ENCODE measurements around the gene COL4A1.

The COL4A1 gene

GRCh38 chr13:110319397-110319773 is 12.4 kb upstream of the COL4A1 start:
- no peak for TF ChIP-seq LEF1 (IDR thresholded peaks at IDR 0.05; ENCODE audit: borderline replicate concordance)
- no peak for TF ChIP-seq ZNF384 (IDR thresholded peaks at IDR 0.05)
- TF ChIP-seq, protein P1, sequence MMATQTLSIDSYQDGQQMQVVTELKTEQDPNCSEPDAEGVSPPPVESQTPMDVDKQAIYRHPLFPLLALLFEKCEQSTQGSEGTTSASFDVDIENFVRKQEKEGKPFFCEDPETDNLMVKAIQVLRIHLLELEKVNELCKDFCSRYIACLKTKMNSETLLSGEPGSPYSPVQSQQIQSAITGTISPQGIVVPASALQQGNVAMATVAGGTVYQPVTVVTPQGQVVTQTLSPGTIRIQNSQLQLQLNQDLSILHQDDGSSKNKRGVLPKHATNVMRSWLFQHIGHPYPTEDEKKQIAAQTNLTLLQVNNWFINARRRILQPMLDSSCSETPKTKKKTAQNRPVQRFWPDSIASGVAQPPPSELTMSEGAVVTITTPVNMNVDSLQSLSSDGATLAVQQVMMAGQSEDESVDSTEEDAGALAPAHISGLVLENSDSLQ (IDR thresholded peaks at IDR 0.05): no peak
- no peak for TF ChIP-seq FOXA1 (IDR thresholded peaks at IDR 0.05)
- no peak for TF ChIP-seq NFRKB (IDR thresholded peaks at IDR 0.05)
- no peak for TF ChIP-seq ARNT (IDR thresholded peaks at IDR 0.05)
- TF ChIP-seq CTBP1 (IDR thresholded peaks at IDR 0.05; ENCODE audit: borderline replicate concordance): no peak
- CTCF ChIA-PET: no interaction called here
- no peak for DNase-seq (ENCODE audit: extremely low spot score)
- POLR2A ChIA-PET: no interaction called here

- POLR2A ChIA-PET: no interaction called here
- CTCF ChIA-PET: no interaction called here
- TF ChIP-seq BHLHE40 (IDR thresholded peaks at IDR 0.05; ENCODE audit: borderline replicate concordance) (no peak), LEF1 (IDR thresholded peaks at IDR 0.05; ENCODE audit: borderline replicate concordance) (no peak), HDGF (IDR thresholded peaks at IDR 0.05; ENCODE audit: borderline replicate concordance) (no peak), FOXK2 (IDR thresholded peaks at IDR 0.05) (no peak), TARDBP (IDR thresholded peaks at IDR 0.05) (no peak), ELF4 (IDR thresholded peaks at IDR 0.05) (no peak), SUZ12 (IDR thresholded peaks at IDR 0.05) (no peak)
- no peak for DNase-seq (ENCODE audit: extremely low spot score)
Measured at GRCh38 chr13:110318920-110319319, 12.0 kb upstream of the COL4A1 start.

DNA sequence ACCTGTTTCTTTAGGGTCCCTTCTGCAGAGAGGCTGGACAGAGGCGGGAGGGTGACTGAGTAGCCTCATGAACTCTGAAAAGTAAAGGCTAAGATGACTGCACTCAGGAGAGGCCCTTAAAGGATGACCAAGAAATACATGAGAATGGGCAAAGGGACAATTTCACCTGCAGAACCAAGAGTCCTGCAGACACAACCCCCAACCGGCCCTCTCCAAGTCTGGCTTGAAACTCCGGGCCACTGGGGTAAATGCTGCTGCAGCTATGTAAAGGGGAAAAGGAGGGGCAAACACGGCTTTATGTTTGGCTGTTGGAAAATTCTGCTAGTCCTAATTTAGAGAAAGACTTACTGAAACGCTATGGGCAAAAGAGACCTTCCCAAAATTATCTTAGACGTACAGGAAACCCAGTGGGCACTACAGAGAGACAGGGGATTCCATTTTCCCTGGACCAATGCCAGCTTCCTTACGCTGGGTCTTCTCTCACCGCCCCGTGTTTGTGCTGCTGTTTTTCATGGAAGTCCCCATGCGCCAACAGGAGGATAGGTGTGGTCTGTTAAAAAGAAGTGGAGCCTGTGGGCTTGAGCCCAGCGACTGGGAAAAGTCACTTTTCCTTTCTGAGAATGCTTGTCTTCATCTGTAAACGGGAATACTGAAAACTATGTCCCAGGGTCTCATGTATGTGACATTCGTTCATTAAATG is 10.7 kb upstream of the COL4A1 start:
- ChIA-PET CTCF (no interaction called here), POLR2A (no interaction called here)
- TF ChIP-seq SUZ12 (IDR thresholded peaks at IDR 0.05): no peak
- no peak for TF ChIP-seq BHLHE40 (IDR thresholded peaks at IDR 0.05; ENCODE audit: borderline replicate concordance)
- TF ChIP-seq NFRKB (IDR thresholded peaks at IDR 0.05): no peak
- TF ChIP-seq FOXM1 (IDR thresholded peaks at IDR 0.05; ENCODE audit: borderline replicate concordance): no peak
- TF ChIP-seq TARDBP (IDR thresholded peaks at IDR 0.05): no peak
- no peak for TF ChIP-seq FOXK2 (IDR thresholded peaks at IDR 0.05)
- no peak for TF ChIP-seq FOXA1 (IDR thresholded peaks at IDR 0.05)
- no peak for TF ChIP-seq ARNT (IDR thresholded peaks at IDR 0.05)
- TF ChIP-seq, protein P1 (IDR thresholded peaks at IDR 0.05): no peak
- no peak for TF ChIP-seq LEF1 (IDR thresholded peaks at IDR 0.05; ENCODE audit: borderline replicate concordance)
- no peak for TF ChIP-seq ZNF384 (IDR thresholded peaks at IDR 0.05)
- no peak for TF ChIP-seq ELF4 (IDR thresholded peaks at IDR 0.05)
- TF ChIP-seq HDGF (IDR thresholded peaks at IDR 0.05; ENCODE audit: borderline replicate concordance): no peak
- TF ChIP-seq CTBP1 (IDR thresholded peaks at IDR 0.05; ENCODE audit: borderline replicate concordance): no peak
- no peak for TF ChIP-seq L3MBTL2 (conservative IDR thresholded peaks at IDR 0.05)
- no peak for TF ChIP-seq SP1 (IDR thresholded peaks at IDR 0.05)
- DNase-seq (ENCODE audit: extremely low spot score): no peak

- no peak for TF ChIP-seq ZNF384 (IDR thresholded peaks at IDR 0.05)
- no peak for TF ChIP-seq FOXM1 (IDR thresholded peaks at IDR 0.05; ENCODE audit: borderline replicate concordance)
- TF ChIP-seq HDGF (IDR thresholded peaks at IDR 0.05; ENCODE audit: borderline replicate concordance): no peak
- no peak for TF ChIP-seq LEF1 (IDR thresholded peaks at IDR 0.05; ENCODE audit: borderline replicate concordance)
- TF ChIP-seq SP1 (IDR thresholded peaks at IDR 0.05): no peak
- no peak for TF ChIP-seq CTBP1 (IDR thresholded peaks at IDR 0.05; ENCODE audit: borderline replicate concordance)
- TF ChIP-seq BHLHE40 (IDR thresholded peaks at IDR 0.05; ENCODE audit: borderline replicate concordance): no peak
- no peak for TF ChIP-seq NFRKB (IDR thresholded peaks at IDR 0.05)
- no peak for TF ChIP-seq FOXA1 (IDR thresholded peaks at IDR 0.05)
- no peak for TF ChIP-seq TARDBP (IDR thresholded peaks at IDR 0.05)
- TF ChIP-seq L3MBTL2 (conservative IDR thresholded peaks at IDR 0.05): no peak
- no peak for TF ChIP-seq ARNT (IDR thresholded peaks at IDR 0.05)
- TF ChIP-seq SUZ12 (IDR thresholded peaks at IDR 0.05): no peak
- no peak for TF ChIP-seq ELF4 (IDR thresholded peaks at IDR 0.05)
- no peak for DNase-seq (ENCODE audit: extremely low spot score)
- ChIA-PET CTCF (no interaction called here), POLR2A (no interaction called here)
Measured at GRCh38 chr13:110317093-110317492, 10.1 kb upstream of the COL4A1 start.

- TF ChIP-seq ARNT (IDR thresholded peaks at IDR 0.05) (no peak), HDGF (IDR thresholded peaks at IDR 0.05; ENCODE audit: borderline replicate concordance) (no peak), ELF4 (IDR thresholded peaks at IDR 0.05) (no peak), SP1 (IDR thresholded peaks at IDR 0.05) (no peak), ZNF384 (IDR thresholded peaks at IDR 0.05) (no peak), FOXM1 (IDR thresholded peaks at IDR 0.05; ENCODE audit: borderline replicate concordance) (no peak), SUZ12 (IDR thresholded peaks at IDR 0.05) (no peak), NFRKB (IDR thresholded peaks at IDR 0.05) (no peak), LEF1 (IDR thresholded peaks at IDR 0.05; ENCODE audit: borderline replicate concordance) (no peak), BHLHE40 (IDR thresholded peaks at IDR 0.05; ENCODE audit: borderline replicate concordance) (no peak), FOXA1 (IDR thresholded peaks at IDR 0.05) (no peak), FOXK2 (IDR thresholded peaks at IDR 0.05) (no peak), CTBP1 (IDR thresholded peaks at IDR 0.05; ENCODE audit: borderline replicate concordance) (no peak), L3MBTL2 (conservative IDR thresholded peaks at IDR 0.05) (no peak), TARDBP (IDR thresholded peaks at IDR 0.05) (no peak)
- TF ChIP-seq, protein P1 (IDR thresholded peaks at IDR 0.05): no peak
- CTCF ChIA-PET: no interaction called here
- POLR2A ChIA-PET: no interaction called here
- no peak for DNase-seq (ENCODE audit: extremely low spot score)
Measured at GRCh38 chr13:110316196-110316595, 9.2 kb upstream of the COL4A1 start.

All from HEK293T (cell line).